CD4-positive, alpha-beta T cell treated with Interleukin-6 for 4 hours (primary cell): ENCODE measurements around the gene NFKBIA.
"Not testable (repeated sequence)": the region's sequence is repeated elsewhere in the genome, so short reads cannot be mapped to it uniquely, and the experiment has no call there.

Source experiments
- DNase-seq: peaks from one replicate; pipeline ENCODE4 v3.0.0-alpha.2; 2020; ENCODE audit warnings: mixed read lengths

The NFKBIA gene

DNA sequence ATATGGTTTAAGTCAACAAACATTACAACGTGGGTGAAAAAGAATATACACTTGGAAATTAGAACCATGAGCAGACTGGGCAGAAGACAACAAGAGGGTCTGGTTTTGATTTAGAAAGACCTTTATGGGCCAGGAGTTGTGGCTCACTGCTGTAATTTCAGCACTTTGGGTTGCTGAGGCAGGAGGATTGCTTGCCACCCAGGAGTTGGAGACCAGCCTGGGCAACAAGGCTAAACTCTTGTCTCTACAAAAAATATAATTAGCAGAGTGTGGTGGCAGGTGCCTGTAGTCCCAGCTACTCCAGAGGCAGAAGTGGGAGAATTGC lies 2.7 kb upstream of the NFKBIA start:
- no peak for DNase-seq

DNA sequence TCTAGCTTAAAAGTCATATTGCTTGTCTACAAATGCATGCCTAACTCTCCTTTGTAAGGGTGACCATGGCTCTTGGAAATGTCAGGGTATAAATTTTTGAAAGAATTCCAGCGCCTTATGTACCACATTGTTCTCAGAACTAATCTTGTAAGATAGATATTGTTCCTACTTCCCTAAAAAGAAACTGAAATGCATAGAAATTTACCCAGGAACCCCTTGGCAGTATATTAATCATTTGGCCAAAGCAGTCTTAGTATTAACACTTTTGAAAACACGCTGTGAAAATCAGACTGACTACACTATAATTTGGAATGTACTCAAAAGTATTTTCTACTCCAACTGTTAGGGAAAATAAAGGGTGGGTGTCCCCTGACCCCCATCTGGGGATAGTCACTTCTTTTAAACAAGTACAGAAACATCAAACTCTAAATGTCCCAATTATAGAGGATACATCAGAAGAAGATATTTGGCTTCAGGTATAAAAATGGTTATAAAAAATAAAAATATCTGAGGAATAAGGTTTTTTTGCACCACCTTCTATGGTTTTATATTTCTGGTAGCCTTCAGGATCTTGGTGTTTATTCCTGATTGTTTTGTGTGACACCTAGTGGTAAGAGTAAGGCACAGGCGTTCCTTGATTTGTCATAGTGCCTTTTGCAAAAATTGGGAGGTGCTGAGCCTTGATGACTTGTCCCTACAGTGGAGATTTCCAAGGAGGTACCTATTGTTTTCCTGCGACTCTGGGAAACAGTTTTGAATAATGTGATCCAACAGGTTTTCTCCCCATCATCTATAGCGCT lies 2.2 kb upstream of the NFKBIA start:
- DNase-seq, result peak; percentile 34

DNA sequence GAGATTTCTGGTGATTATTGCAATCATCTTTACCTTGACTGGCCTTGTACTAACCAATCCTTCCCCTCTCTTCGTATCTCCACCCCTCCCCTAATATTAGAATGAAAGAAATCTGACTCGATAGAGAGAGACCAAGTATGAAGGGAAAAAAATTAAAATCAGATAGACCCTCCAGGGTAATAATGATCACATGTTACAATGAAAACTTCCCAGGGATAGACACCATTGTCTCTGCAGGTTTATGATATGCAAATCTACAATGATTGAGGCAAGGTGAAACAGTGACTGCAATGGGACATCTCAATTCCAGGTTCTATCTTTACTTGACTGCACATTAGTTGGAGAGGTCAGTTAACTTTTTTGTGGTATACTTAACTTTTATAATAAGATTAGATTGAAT lies 1.5 kb upstream of the NFKBIA start:
- DNase-seq, result no peak

DNA sequence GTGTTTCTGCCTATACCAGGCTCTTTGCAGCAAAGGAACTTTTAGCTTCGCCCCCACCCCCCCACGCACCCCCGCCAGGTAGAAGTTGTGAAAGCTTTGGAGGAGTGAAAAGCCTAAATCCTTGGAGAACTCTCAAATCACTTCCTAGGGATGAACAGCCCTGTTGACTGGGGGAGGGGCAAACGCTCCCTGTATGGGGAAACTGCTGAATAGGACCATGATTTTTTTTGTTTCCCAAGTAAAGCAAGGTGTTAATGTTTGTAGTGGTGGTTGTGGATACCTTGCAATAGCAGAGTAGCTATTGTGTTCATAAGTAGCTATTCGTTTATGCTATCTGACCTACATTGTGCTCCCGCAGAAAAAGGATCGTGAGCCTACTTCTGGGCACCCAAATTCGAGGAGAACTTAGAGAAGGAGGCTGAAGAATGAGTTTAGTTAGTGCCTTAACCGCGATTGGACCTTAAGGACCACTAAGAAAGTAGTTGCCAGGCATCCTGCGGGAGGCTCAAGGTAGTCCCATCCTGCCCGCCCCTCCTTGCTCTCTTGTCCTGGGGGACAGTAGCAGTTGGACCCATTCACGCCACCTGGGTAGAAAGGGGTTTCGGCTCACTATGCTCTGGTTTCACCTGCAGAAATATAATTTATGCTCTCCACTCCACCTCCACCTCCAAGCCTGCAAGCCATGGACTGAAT lies 901 bp upstream of the NFKBIA start:
- no peak for DNase-seq

DNA sequence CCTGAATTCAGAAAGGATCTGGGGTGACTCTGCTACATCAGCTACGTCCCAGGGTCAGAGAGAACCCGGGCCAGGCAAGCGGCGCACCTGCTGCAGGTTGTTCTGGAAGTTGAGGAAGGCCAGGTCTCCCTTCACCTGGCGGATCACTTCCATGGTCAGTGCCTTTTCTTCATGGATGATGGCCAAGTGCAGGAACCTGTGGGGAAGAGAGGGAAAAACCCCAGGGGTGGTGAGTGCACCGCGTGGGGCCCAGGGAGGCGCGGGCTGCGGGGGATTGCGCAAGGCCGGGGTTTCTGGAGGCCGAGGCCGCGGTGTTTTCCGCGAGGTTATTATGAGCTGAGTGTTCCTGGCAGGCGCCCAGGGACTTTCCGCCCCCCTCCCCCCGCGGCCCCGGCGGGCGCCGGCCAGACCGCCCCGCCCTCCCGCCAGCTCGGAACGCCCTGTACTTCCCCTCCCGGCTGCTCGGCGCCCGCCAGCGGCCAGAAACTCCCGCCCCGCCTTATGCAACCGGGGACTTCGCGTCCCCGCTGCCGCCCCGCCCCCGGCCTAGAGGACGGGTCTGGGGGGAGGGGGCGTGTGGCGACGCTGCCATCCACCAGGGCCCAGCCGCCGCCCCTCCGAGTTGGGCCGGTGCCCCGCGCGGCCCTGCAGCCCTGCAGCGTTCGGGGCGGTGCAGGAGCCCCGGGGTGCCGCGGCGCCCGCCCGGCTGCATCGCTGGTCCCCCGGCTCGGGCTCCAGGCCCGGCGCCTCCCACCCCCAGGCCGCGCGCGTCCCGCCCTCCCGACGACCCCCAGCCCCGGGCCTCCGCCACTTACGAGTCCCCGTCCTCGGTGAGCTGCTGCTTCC lies 723 bp downstream of the NFKBIA start:
- DNase-seq, result peak; percentile 96

DNA sequence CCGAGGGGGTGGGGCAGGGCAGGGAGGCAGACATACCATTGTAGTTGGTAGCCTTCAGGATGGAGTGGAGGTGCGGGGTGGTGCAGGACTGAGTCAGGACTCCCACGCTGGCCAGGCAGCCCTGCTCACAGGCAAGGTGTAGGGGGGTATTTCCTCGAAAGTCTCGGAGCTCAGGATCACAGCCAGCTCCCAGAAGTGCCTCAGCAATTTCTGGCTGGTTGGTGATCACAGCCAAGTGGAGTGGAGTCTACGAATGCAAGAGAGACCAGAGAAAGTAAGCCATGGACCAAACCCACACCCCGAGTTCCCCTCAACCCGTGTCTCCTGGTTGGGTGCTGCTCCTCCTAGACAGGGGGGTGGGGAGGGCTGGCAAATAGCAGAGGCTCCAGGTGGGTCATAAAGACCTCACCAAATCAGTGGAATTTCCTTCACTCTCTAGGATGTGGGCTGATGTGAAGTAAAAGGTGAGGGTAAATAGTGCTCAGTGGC lies 1.4 kb downstream of the NFKBIA start:
- peak; percentile 15 for DNase-seq

DNA sequence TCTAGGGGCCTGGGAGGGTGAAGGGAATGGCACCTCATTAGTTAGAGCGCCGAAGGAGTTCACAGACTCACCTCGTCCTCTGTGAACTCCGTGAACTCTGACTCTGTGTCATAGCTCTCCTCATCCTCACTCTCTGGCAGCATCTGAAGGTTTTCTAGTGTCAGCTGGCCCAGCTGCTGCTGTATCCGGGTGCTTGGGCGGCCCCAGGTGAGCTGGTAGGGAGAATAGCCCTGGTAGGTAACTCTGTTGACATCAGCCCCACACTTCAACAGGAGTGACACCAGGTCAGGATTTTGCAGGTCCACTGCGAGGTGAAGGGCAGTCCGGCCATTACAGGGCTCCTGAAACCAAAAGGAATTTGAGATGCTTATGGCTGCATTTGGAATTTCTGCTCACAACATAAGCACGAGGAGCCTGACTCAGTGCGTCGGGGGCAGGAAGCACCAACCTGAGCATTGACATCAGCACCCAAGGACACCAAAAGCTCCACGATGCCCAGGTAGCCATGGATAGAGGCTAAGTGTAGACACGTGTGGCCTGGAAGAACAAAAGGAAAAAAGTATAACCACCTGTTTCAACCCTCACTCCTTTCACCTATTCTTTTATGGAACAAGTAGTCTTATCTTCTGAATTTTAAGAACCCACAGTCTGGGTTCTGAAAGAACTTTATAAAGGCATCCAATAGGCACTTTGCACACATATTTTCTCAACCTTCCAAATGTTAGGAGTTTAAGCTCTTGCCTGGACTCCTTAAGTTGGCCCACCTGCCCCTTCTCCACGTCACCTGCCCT lies 2.0 kb downstream of the NFKBIA start:
- peak; percentile 61 for DNase-seq

DNA sequence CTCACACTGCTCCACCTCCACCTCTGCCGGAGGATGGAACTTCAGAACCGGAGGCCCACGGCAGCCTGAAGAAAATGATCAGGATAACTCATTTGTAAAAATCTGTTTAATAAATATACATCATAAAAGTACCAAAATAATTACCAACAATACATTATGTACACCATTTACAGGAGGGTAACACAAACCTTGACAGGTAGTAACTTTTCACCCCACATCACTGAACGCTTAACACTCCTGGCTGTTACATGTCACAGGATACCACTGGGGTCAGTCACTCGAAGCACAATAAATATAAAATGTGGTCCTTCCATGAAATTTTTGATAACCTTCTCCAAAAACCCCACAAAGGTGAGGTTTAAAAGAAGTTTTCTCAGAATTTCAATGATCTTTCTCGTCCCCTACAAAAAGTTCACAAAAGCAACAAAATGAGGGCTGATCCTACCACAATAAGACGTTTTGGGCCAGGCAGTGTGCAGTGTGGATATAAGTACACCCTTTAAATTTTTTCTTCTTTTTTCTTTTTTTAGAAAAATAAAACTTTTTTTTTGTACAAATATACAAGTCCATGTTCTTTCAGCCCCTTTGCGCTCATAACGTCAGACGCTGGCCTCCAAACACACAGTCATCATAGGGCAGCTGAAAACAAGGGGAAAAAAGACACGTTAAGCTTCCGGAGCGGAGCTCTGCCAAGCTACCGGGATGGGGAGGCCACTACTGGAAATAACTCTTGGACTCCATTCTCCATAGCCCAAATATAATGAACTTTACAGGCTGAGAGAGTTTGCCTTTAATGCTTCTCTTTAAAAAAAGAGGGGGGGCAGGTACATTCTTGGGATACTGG lies 2.9 kb downstream of the NFKBIA start:
- DNase-seq, result no peak

DNA sequence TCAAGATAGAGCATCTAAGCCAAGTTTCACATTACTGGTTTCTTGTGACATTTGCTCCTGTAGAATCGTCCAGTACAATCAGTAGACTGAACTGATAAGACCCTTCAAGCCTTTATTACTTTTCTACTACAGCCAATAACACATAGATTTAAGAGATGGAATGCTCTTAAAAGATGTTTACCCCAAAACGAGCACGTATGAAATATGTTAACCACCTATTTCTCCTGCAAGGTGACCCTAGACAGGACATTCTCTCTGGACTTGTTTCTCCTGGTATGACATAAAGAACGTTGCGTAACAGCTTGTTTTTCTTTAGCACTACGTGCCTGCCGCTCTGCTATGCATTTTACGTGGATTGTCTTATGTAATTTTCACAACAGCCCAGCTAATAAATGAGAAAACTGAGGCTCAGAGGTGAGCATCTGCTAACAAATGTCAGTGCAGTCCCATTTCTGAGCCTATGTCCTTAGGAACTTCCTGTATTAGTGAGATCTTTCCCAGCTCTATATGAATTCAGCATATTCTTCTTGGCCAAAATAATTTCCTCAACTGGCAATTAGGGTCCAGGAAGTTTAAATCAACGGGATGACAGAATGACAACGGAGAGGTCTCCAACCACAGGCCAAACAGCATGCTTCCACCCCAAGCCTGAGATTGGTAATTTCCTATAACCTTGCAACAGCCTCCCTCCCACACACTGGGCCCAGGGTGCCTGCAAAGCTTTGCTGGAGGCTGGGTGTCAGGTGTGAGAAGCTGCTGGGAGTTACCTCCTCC lies 3.7 kb downstream of the NFKBIA start:
- peak; percentile 11 for DNase-seq

DNA sequence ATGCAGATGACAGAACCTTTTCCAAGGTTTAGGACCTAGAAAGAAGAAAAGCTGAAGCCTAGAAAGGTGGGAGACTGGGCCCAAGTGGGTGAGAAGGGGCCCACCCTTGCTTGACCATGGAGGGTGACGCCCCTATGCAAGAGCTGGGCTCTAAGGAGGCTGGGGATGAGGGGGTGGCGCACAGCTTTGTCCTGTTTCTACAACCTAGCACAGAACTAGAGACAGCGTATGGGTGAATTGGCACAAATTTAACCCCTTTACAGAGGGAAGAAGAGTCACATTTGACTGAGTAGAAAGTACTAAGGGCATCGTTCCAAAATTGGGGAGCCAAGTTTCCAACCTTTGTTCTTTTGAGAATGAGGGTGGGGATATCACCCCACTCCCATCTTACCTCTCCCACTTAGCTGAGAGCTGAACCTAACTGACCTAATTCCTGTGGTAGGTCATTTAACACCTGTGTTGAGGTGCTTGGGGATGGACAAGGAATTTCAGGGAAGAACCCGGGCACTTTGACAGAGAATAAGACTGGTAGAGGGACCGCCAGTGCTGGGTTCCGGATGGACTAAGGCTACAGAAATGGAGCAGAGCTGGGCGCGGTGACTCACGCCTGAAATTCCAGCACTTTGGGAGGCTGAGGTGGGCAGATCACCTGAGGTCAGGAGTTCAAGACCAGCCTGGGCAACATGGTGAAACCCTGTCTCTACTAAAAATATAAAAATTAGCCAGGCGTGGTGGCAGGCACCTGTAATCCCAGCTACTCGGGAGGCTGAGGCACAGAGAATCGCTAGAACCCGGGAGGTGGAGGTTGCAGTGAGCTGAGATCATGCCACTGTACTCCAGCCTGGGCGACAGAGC lies 5.2 kb downstream of the NFKBIA start:
- DNase-seq, result no peak

DNA sequence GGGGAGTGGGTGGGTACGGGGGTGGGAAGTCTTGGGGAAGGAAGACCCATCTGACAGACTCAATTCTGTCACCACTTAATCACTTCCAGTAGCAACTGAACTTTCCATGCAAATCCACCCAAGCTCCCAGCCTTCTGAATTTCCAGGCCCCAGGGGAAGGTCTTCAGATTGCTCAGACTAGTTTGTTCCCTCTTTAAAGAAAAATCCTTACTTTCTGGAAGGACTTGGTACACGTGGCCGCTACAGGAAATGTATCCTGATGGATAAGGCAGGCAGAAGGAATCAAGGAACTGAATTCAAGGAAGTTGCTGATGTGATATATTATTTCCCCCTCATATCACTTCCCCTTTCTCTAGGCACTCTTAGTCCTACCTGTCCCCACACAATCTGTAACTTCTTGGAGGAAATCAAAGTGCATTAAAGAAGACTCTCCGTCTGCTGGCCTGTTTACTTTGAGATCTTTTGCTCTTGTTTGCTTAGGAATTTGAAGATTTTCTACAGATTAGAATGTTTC lies 6.4 kb downstream of the NFKBIA start:
- DNase-seq, result no peak

DNA sequence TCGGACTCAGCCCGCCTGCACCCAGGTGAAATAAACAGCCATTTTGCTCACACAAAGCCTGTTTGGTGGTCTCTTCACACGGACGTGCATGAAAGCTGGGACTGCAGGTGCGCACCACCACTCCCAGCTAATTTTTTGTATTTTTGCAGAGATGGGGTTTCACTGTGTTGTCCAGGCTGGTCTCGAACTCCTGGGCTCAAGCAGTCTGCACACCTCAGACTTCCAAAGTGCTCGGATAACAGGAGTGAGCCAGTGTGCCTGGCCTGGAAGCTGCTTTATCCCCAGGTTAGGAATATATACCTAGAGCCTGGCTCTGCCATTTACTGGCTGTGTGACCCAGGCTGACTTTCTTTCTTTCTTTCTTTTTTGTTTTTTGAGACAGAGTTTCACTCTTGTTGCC lies 7.9 kb downstream of the NFKBIA start:
- DNase-seq, result not testable (repeated sequence)

DNA sequence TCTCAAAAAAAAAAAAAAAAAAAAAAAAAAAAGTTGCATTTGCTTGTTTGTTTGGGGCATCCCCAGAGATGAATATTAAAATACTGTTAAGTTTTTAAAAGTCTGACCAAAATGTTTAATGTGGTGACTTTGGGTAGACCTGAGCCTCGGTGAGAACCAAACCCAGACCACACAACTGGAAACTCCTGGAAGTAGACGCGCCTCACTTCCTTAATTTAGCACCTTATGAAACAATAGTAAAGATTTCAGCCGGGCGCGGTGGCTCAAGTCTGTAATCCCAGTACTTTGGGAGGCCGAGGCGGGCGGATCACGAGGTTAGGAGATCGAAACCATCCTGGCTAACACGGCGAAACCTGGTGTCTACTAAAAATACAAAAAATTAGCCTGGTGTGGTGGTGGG lies 9.3 kb downstream of the NFKBIA start:
- DNase-seq, result no peak

DNA sequence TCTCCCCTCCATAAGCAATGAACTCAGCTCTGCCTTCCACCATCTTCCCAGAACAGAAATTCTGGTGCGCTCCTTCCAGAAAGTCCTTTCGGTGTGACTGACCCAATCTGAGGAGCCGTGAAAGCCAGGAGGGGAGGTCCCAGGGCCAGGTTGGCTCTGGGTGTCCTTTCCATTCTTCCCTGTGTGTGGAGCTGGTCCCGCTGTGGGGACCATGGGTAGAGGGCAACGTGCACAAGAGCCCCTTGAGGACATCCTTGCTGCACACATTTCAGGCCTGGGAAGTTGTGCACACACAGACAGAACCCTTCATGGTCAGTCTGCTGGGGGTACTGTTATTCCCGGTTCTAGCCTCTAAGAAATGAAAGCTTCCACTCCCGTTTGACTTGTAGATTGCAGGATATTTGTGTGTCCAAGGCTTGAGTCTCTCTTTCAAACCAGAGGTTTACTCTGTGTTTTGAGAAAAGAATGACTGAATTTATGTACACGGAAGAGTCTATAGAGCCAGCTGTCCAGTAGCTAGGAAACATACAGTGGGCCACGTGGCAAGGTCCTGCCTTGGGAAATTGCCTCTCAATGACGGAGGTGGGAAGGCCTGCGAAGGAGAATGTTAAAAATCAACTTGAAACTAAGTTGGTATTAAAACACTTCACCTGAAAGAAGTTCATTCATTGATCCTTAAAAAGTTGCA lies 10.1 kb downstream of the NFKBIA start:
- DNase-seq, result no peak

DNA sequence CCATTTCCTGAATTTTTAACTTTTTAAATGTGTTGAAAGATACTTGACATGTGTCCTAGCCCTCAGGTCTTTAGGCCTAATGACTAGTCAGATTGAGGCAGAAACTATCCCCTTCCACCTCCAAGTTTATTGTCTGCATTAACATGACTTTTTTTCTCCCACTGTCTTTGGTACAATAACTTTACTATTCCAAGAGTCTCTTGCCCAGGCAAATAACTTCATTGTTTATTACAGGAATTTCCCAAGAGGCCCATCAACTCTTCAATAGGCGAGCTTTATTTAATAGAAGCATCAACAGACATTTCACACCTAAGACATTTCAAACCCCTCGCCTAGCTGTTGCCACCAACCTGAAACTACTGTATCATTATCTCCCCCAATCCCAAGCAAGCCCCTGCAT lies 10.7 kb downstream of the NFKBIA start:
- DNase-seq, result no peak

DNA sequence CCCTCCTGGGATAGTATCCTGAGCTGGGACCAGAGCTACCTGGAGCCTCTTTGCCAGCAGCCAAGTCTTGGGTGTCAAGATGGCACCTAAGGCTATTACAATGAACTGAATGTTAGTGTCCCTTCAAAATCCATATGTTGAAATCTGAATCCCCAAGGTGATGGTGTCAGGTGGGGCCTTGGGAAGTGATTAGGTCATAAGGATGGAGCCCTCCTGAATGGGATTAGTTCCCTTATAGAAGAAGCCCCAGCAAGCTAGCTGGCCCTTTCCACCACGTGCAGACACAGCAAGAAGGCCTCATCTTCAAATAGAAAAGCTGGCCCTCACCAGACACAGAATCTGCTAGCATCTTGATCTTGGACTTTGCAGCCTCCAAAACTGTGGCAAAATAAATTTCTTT lies 12.4 kb downstream of the NFKBIA start:
- DNase-seq, result no peak

DNA sequence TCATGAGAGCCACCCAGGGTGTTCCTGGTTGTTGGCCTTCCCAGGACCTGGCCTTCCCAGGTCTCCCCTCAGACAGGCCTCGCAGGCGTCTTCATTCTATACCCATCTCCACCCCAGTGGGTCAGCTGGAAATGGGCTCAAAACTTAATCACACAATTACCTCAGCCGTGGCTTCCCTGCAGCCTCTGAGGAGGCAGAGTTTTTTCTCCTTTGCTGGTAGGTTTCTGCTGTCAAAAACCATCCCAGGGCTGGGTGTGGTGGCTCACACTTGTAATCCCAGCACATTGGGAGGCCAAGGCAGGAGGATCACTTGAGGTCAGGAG lies 13.2 kb downstream of the NFKBIA start:
- DNase-seq, result no peak

DNA sequence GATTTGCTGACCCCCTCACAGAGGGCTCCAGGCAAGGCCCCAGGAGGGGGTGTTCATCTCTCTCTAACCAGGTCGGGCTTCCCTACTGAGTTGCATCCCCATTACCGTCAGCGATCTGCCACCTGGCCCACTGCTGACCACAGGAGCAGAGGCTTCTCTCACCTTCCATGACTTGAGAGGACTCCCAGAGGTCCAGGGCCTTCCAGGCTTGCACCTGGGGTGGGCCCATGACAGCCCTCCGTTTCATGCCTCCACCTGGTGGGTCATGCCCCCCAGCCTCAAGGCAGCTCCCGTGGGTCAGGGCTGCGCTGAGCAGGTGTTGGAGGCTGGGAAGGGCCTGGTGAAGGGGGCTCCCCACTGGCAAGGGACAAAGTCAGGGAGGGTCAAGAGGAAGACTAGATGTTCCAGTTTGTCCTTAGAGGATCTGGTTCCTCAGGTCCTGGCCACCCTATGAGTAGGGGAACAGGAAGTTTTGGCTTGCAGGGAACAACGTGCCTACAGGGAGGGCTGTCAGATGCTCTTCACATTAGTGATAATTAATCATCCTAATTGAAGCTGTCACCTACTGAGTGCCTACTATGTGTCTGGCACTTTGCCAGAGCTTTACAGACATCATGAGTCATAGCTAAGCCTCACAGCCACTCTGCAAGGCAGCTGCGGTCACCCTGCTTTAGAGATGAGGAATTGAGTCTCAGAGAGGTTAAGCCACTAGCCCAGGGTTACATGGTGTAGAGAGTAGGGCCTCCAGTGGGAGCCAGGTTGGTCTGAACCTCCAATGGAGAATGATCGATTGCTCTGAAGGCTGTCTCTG lies 13.8 kb downstream of the NFKBIA start:
- peak; percentile 35 for DNase-seq

DNA sequence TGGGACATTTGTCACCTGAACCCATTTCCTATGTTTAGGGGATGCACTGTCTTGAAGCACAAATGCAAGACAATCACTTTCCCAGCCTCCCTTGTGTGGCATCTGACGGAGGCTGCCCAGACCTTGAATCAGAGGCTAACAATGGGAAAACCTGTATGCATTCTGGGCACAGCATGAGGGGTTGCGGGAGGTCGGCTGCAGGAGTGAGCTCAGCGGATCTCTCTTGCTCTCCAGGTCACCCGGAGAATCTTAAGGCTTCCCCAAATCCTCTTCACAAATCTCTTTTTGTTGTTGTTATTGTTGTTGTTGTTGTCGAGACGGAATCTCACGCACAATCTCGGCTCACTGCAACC lies 15.3 kb downstream of the NFKBIA start:
- DNase-seq, result no peak
